ENCODE results near the gene ORC3. TPM values are rescaled to one million over a fixed set of nuclear protein-coding genes. Genes with fewer than 3 reads are reported as not detected.

Gene ORC3
- total RNA-seq, 2 experiments from 2014 or later = 38.8 to 42.6 TPM

- Mint-ChIP-seq H3K4me3 (no peak overlapping the region), H3K4me1 (peaks cover 47% of the 10 kb centered on the region), H3K36me3 (ENCODE audit: low read depth) (peaks cover 27% of the 10 kb centered on the region), H3K9me3 (ENCODE audit: low read depth) (peaks cover 4% of the 10 kb centered on the region), H3K27me3 (no peaks in the 10 kb centered on the region), H3K27ac (no peak overlapping the region)
- intact Hi-C loops (cut with DNase I, micrococcal nuclease) = no loop called here
- ATAC-seq (no peak), DNase-seq (no peak)
- POLR2A ChIA-PET = no interaction called here
- CTCF ChIA-PET = interaction anchor here (0.6 to 1.1 kb wide), 3 partner anchors 8 to 1303 kb away, joined by 3 read pairs; no protein-coding TSS in a partner anchor
Measured at GRCh38 chr6:87572021-87572420, 17.9 kb upstream of the ORC3 start.

- ATAC-seq (no peak), DNase-seq (no peak)
- intact Hi-C loops (cut with DNase I, micrococcal nuclease) = no loop called here
- Mint-ChIP-seq H3K27ac (peak overlapping the region; percentile 87), H3K4me3 (peak overlapping the region; percentile 15), H3K9me3 (ENCODE audit: low read depth) (peaks cover 4% of the 10 kb centered on the region), H3K4me1 (peaks cover 47% of the 10 kb centered on the region), H3K27me3 (no peaks in the 10 kb centered on the region), H3K36me3 (ENCODE audit: low read depth) (peaks cover 30% of the 10 kb centered on the region)
- ChIA-PET CTCF (interaction anchor here (0.8 kb wide), 1 partner anchor 76 kb away, joined by 3 read pairs; no protein-coding TSS in a partner anchor), POLR2A (no interaction called here)
Measured at GRCh38 chr6:87572883-87573282, 17.1 kb upstream of the ORC3 start.

GRCh38 chr6:87573307-87574024 is 16.5 kb upstream of the ORC3 start:
- POLR2A ChIA-PET = interaction anchor here (0.7 kb wide), 1 partner anchor 478 kb away, joined by 10 read pairs; the partner anchor contains the start of gene CGA
- peaks cover 47% of the 10 kb centered on the region for H3K4me1 Mint-ChIP-seq
- peaks cover 30% of the 10 kb centered on the region for H3K36me3 Mint-ChIP-seq (ENCODE audit: low read depth)
- H3K4me3 Mint-ChIP-seq = peak overlapping the region; percentile 15
- CTCF ChIA-PET = interaction anchor here (0.7 kb wide), 1 partner anchor 104 kb away, joined by 3 read pairs; no protein-coding TSS in a partner anchor
- no peak for DNase-seq
- ATAC-seq = no peak
- H3K27me3 Mint-ChIP-seq = no peaks in the 10 kb centered on the region
- intact Hi-C loops (cut with DNase I, micrococcal nuclease) = no loop called here
- H3K9me3 Mint-ChIP-seq (ENCODE audit: low read depth) = peaks cover 4% of the 10 kb centered on the region
- H3K27ac Mint-ChIP-seq = peak overlapping the region; percentile 87

- Mint-ChIP-seq H3K9me3 (ENCODE audit: low read depth) (peaks cover 4% of the 10 kb centered on the region), H3K36me3 (ENCODE audit: low read depth) (peaks cover 33% of the 10 kb centered on the region), H3K27ac (peak overlapping the region; percentile 87), H3K4me1 (peaks cover 47% of the 10 kb centered on the region), H3K27me3 (no peaks in the 10 kb centered on the region), H3K4me3 (no peak overlapping the region)
- peak; percentile 65 for ATAC-seq
- POLR2A ChIA-PET = interaction anchor here (0.7 kb wide), 1 partner anchor 479 kb away, joined by 10 read pairs; the partner anchor contains the start of gene CGA
- CTCF ChIA-PET = interaction anchor here (0.7 kb wide), 1 partner anchor 105 kb away, joined by 3 read pairs; no protein-coding TSS in a partner anchor
- no peak for DNase-seq
- intact Hi-C loops (cut with DNase I, micrococcal nuclease) = no loop called here
Measured at GRCh38 chr6:87574237-87574804, 15.6 kb upstream of the ORC3 start.

- H3K4me3 Mint-ChIP-seq = no peak overlapping the region
- ChIA-PET CTCF (interaction anchor here (1.0 kb wide), 1 partner anchor 9 kb away, joined by 3 read pairs; no protein-coding TSS in a partner anchor), POLR2A (no interaction called here)
- intact Hi-C loops (cut with DNase I, micrococcal nuclease) = no loop called here
- H3K27ac Mint-ChIP-seq = no peak overlapping the region
- H3K36me3 Mint-ChIP-seq (ENCODE audit: low read depth) = peaks cover 36% of the 10 kb centered on the region
- peaks cover 4% of the 10 kb centered on the region for H3K9me3 Mint-ChIP-seq (ENCODE audit: low read depth)
- DNase-seq = no peak
- peak; percentile 19 for ATAC-seq
- H3K4me1 Mint-ChIP-seq = peaks cover 52% of the 10 kb centered on the region
- no peaks in the 10 kb centered on the region for H3K27me3 Mint-ChIP-seq
Measured at GRCh38 chr6:87575423-87575822, 14.5 kb upstream of the ORC3 start.

GRCh38 chr6:87583822-87584221 is 6.1 kb upstream of the ORC3 start:
- H3K9me3 Mint-ChIP-seq (ENCODE audit: low read depth) = no peaks in the 10 kb centered on the region
- CTCF ChIA-PET = interaction anchor here (0.6 to 1.5 kb wide), 2 partner anchors 46 to 331 kb away, joined by 3 read pairs; no protein-coding TSS in a partner anchor

GRCh38 chr6:87586371-87587077 is 3.4 kb upstream of the ORC3 start:
- Mint-ChIP-seq H3K4me1 (peaks cover 51% of the 10 kb centered on the region), H3K27ac (no peak overlapping the region), H3K9me3 (ENCODE audit: low read depth) (no peaks in the 10 kb centered on the region), H3K4me3 (no peak overlapping the region), H3K36me3 (ENCODE audit: low read depth) (peaks cover 21% of the 10 kb centered on the region), H3K27me3 (no peaks in the 10 kb centered on the region)
- no peak for ATAC-seq
- DNase-seq = no peak
- intact Hi-C loops (cut with DNase I, micrococcal nuclease) = no loop called here
- ChIA-PET CTCF (no interaction called here), POLR2A (no interaction called here)

More at GRCh38 chr6:87583822-87584221, 6.1 kb upstream of the ORC3 start:
- intact Hi-C loops (cut with DNase I, micrococcal nuclease) = no loop called here
- Mint-ChIP-seq H3K27me3 (no peaks in the 10 kb centered on the region), H3K27ac (no peak overlapping the region), H3K36me3 (ENCODE audit: low read depth) (peaks cover 25% of the 10 kb centered on the region), H3K4me1 (peaks cover 45% of the 10 kb centered on the region), H3K4me3 (no peak overlapping the region)
- ATAC-seq (no peak), DNase-seq (no peak)
- POLR2A ChIA-PET = no interaction called here

GRCh38 chr6:87588756-87589407 is 1.1 kb upstream of the ORC3 start:
- peaks cover 55% of the 10 kb centered on the region for H3K4me1 Mint-ChIP-seq
- POLR2A ChIA-PET = interaction anchor here (0.5 to 0.7 kb wide), 2 partner anchors 19 to 247 kb away, joined by 3 read pairs; no protein-coding TSS in a partner anchor
- ATAC-seq = no peak

GRCh38 chr6:87590417-87590880 is 514 bp downstream of the ORC3 start:
- Mint-ChIP-seq H3K27ac (peak overlapping the region; percentile 94), H3K4me3 (peak overlapping the region; percentile 86), H3K4me1 (peaks cover 48% of the 10 kb centered on the region), H3K36me3 (ENCODE audit: low read depth) (peaks cover 23% of the 10 kb centered on the region), H3K9me3 (ENCODE audit: low read depth) (no peaks in the 10 kb centered on the region), H3K27me3 (no peaks in the 10 kb centered on the region)
- intact Hi-C loops (cut with DNase I, micrococcal nuclease) = loop anchor here (1.0 to 5.0 kb wide), 11 partner anchors 112 to 1948 kb away; partner anchors contain the start of genes AKIRIN2 (in 2 of the 2), SLC35A1 (in 2 of the 2), SMIM8 (in 2 of the 2) and RNGTT (in 1 of the 2)
- ATAC-seq (no peak), DNase-seq (no peak)
- ChIA-PET POLR2A (interaction anchor here (0.6 kb wide), 3 partner anchors 12 to 106 kb away, joined by 3 to 5 read pairs (median 3); no protein-coding TSS in a partner anchor), CTCF (no interaction called here)

More at GRCh38 chr6:87588756-87589407, 1.1 kb upstream of the ORC3 start:
- H3K27ac Mint-ChIP-seq = peak overlapping the region; percentile 94
- peaks cover 24% of the 10 kb centered on the region for H3K36me3 Mint-ChIP-seq (ENCODE audit: low read depth)
- intact Hi-C loops (cut with DNase I, micrococcal nuclease) = no loop called here
- no peaks in the 10 kb centered on the region for H3K27me3 Mint-ChIP-seq
- no peak for DNase-seq
- CTCF ChIA-PET = interaction anchor here (0.6 to 1.5 kb wide), 5 partner anchors 15 to 180 kb away, joined by 3 to 4 read pairs (median 3); no protein-coding TSS in a partner anchor
- peak overlapping the region; percentile 86 for H3K4me3 Mint-ChIP-seq
- no peaks in the 10 kb centered on the region for H3K9me3 Mint-ChIP-seq (ENCODE audit: low read depth)

- Mint-ChIP-seq H3K9me3 (ENCODE audit: low read depth) (no peaks in the 10 kb centered on the region), H3K27ac (no peak overlapping the region), H3K4me3 (peak overlapping the region; percentile 86), H3K36me3 (ENCODE audit: low read depth) (peaks cover 25% of the 10 kb centered on the region), H3K4me1 (peaks cover 45% of the 10 kb centered on the region), H3K27me3 (no peaks in the 10 kb centered on the region)
- DNase-seq (no peak), ATAC-seq (no peak)
- ChIA-PET POLR2A (interaction anchor here (0.6 kb wide), 3 partner anchors 12 to 105 kb away, joined by 3 to 5 read pairs (median 3); no protein-coding TSS in a partner anchor), CTCF (no interaction called here)
- intact Hi-C loops (cut with DNase I, micrococcal nuclease) = loop anchor here (1.0 to 5.0 kb wide), 11 partner anchors 111 to 1949 kb away; partner anchors contain the start of genes AKIRIN2 (in 2 of the 2), SLC35A1 (in 2 of the 2), SMIM8 (in 2 of the 2) and RNGTT (in 1 of the 2)
Measured at GRCh38 chr6:87590990-87591389, 1.1 kb downstream of the ORC3 start.
